ENCODE data around the gene TGFBR3L. TPM values are rescaled to one million over a fixed set of nuclear protein-coding genes. Genes with fewer than 3 reads are reported as not detected.

The TGFBR3L gene
- total and polyA plus RNA-seq, 2 of the 13 experiments (the other 11 are each of a cell fraction or from before 2014, with no cell fraction given), result 0.20 to 1.0 TPM

DNA sequence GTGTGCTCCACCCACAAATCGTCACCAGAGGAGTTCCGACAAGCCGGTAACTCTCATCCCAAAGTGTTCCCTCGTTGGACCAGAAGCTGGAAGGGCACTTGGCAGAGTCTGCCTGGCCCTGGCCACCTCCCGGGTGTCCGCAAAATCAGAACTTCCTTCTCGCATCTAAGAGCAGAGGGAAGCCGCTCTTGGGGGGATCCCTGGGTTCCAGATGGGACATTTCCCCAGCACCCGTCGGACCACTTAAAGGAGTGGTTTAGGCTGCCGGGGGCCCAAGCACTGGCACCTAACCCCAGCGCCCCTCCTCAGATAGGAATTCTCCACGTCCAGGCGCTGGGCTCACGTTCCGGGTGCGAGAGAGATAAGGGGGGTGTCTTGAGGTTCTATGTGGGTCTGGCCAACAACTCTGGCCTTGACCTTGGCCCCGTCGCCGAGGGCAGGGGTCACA, 11.8 kb upstream of the TGFBR3L start (continued):
- TF ChIP-seq PATZ1 (CRISPR knock-in tag; IDR thresholded peaks at IDR 0.05) (peak; percentile 35; the same call in 1 of the 2 replicates), AHR (CRISPR knock-in tag; IDR thresholded peaks at IDR 0.05) (no peak), SMAD1 (CRISPR knock-in tag; IDR thresholded peaks at IDR 0.05; ENCODE audit: borderline replicate concordance, low read depth) (0 out of 2 replicates have a peak, but pooled peaks have one; percentile 15)
- TF ChIP-seq, protein P1, sequence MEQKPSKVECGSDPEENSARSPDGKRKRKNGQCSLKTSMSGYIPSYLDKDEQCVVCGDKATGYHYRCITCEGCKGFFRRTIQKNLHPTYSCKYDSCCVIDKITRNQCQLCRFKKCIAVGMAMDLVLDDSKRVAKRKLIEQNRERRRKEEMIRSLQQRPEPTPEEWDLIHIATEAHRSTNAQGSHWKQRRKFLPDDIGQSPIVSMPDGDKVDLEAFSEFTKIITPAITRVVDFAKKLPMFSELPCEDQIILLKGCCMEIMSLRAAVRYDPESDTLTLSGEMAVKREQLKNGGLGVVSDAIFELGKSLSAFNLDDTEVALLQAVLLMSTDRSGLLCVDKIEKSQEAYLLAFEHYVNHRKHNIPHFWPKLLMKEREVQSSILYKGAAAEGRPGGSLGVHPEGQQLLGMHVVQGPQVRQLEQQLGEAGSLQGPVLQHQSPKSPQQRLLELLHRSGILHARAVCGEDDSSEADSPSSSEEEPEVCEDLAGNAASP (CRISPR knock-in tag; IDR thresholded peaks at IDR 0.05; ENCODE audit: borderline replicate concordance), result no peak; the same call in 1 of the 2 replicates

GRCh38 chr19:7903244-7904073, 11.2 kb upstream of the TGFBR3L start, which contains the start of gene MAP2K7:
Gene MAP2K7, plus strand, starts transcription at chr19:7903877. Its CDS starts 68 bp downstream, at chr19:7903945.
- Histone ChIP-seq H3K27me3 (ENCODE audit: control insufficient read depth in 1 of 2, insufficient read depth in 2 of 2, low read length in 2 of 2) (no peaks in the 10 kb centered on the region; a peak in 1 of 5 replicates), H3K4me1 (ENCODE audit: insufficient read depth, low read length) (peaks cover 43% of the 10 kb centered on the region), H3K9me3 (ENCODE audit: low read length) (no peaks in the 10 kb centered on the region), H3K27ac (ENCODE audit: extremely low read length, insufficient read depth, low read length) (peak within 1 kb of the TSS; percentile 91), H3K4me3 (replicated peaks in 1 of 3; ENCODE audit: insufficient read depth in 1 of 3, low read depth in 2 of 3, low read length in 3 of 3) (peak within 1 kb of the TSS; percentile 90 to 100 (median 95)), H2AFZ (ENCODE audit: low read length) (no peak within 1 kb of the TSS), H4K20me1 (ENCODE audit: insufficient read depth, low read length) (peaks cover 11% of the 10 kb centered on the region; the same call in 1 of the 2 replicates), H3K79me2 (ENCODE audit: insufficient read depth, low read length) (peaks cover 29% of the 10 kb centered on the region), H3K9ac (ENCODE audit: insufficient read depth, low read depth, low read length) (peak within 1 kb of the TSS; percentile 87), H3K4me2 (ENCODE audit: low read depth, low read length) (peak within 1 kb of the TSS; percentile 99), H3K36me3 (replicated peaks in 1 of 2; ENCODE audit: control insufficient read depth in 1 of 2, insufficient read depth in 2 of 2, low read length in 2 of 2) (peaks cover 9 to 22% of the 10 kb centered on the region in 2 experiments; a peak in 3 of 5 replicates)
- DNase-seq (ENCODE audit: low spot score) (peak; percentile 97), ATAC-seq (peak; percentile 66), FAIRE-seq (peak; percentile 99)
- in situ Hi-C loops (cut with HindIII; ENCODE audit: extremely low pct_ligation_motif_present, low pct_unique_long_range_greater_than_20kb) (no loop called here), intact Hi-C loops (cut with micrococcal nuclease; ENCODE audit: unreplicated experiment) (loop anchor here (1.0 to 2.0 kb wide), 2 partner anchors 32 to 51 kb away; no protein-coding TSS in a partner anchor)
- CTCF ChIA-PET (ENCODE audit: low intra/inter-chr PET ratio, low total read pairs), result interaction anchor here (1.4 to 2.0 kb wide), 2 partner anchors 33 to 50 kb away, joined by 5 to 8 read pairs; no protein-coding TSS in a partner anchor
- BruUV-seq (replicated peaks), result no TSS peak
- 9% methylated on average over 7 of the region's 89 CpGs for WGBS (ENCODE audit: low lambda C conversion rate)
- POLR2A ChIA-PET, result interaction anchor here (0.9 to 4.9 kb wide), 13 partner anchors 9 to 98 kb away, joined by 3 to 83 read pairs (median 5); partner anchors contain the start of genes LRRC8E, SNAPC2 and TIMM44
- TF ChIP-seq MATR3 (CRISPR knock-in tag; IDR thresholded peaks at IDR 0.05) (no peak), ZBTB2 (CRISPR knock-in tag; IDR thresholded peaks at IDR 0.05; ENCODE audit: low read depth) (peak; percentile 58), NFKBIZ (CRISPR knock-in tag; IDR thresholded peaks at IDR 0.05) (peak; percentile 90), ZNF431 (CRISPR knock-in tag; IDR thresholded peaks at IDR 0.05; ENCODE audit: borderline replicate concordance, low read depth) (peak; percentile 31; the same call in 1 of the 2 replicates), KLF13 (CRISPR knock-in tag; IDR thresholded peaks at IDR 0.05) (no peak)
- TF ChIP-seq, protein P2, sequence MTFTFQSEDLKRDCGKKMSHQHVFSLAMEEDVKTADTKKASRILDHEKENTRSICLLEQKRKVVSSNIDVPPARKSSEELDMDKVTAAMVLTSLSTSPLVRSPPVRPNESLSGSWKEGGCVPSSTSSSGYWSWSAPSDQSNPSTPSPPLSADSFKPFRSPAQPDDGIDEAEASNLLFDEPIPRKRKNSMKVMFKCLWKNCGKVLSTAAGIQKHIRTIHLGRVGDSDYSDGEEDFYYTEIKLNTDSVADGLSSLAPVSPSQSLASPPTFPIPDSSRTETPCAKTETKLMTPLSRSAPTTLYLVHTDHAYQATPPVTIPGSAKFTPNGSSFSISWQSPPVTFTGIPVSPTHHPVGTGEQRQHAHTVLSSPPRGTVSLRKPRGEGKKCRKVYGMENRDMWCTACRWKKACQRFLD (CRISPR knock-in tag; IDR thresholded peaks at IDR 0.05; ENCODE audit: borderline replicate concordance), result peak; percentile 86; the same call in 1 of the 2 replicates
- TF ChIP-seq, protein P3, sequence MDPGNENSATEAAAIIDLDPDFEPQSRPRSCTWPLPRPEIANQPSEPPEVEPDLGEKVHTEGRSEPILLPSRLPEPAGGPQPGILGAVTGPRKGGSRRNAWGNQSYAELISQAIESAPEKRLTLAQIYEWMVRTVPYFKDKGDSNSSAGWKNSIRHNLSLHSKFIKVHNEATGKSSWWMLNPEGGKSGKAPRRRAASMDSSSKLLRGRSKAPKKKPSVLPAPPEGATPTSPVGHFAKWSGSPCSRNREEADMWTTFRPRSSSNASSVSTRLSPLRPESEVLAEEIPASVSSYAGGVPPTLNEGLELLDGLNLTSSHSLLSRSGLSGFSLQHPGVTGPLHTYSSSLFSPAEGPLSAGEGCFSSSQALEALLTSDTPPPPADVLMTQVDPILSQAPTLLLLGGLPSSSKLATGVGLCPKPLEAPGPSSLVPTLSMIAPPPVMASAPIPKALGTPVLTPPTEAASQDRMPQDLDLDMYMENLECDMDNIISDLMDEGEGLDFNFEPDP (CRISPR knock-in tag; conservative IDR thresholded peaks at IDR 0.05), result no peak

Measured in HepG2 (cell line).